Parathyroid adenoma (tissue), 2 donors: Measurements from ENCODE around the gene CAVIN1.

Experiments used
- H2AFZ ChIP-seq: fragments of 300-600 bp; sonication (generic); one replicate; pipeline ENCODE4 v1.7.0; 2017; ENCODE audit warnings: antibody characterized with exemption, mild to moderate bottlenecking
- H3K27ac ChIP-seq: fragments of 300-600 bp; sonication (generic); one replicate; pipeline ENCODE4 v1.7.0; 2017
- H3K27me3 ChIP-seq: fragments of 300-600 bp; sonication (generic); one replicate; pipeline ENCODE4 v1.7.0; 2017; ENCODE audit warnings: low read length; ENCODE audit not compliant: control insufficient read depth, insufficient read depth
- H3K36me3 ChIP-seq: fragments of 300-600 bp; sonication (generic); one replicate; pipeline ENCODE4 v1.7.0; 2017; ENCODE audit warnings: low read length; ENCODE audit not compliant: control insufficient read depth, insufficient read depth
- H3K4me1 ChIP-seq: fragments of 300-600 bp; sonication (generic); one replicate; pipeline ENCODE4 v1.7.0; 2017; ENCODE audit warnings: control low read depth
- H3K4me2 ChIP-seq: fragments of 300-600 bp; sonication (generic); one replicate; pipeline ENCODE4 v1.7.0; 2017; ENCODE audit warnings: low read length
- H3K4me3 ChIP-seq: fragments of 300-600 bp; sonication (generic); one replicate; pipeline ENCODE4 v1.7.0; 2017; ENCODE audit warnings: low read depth, low read length
- H3K79me2 ChIP-seq: fragments of 300-600 bp; sonication (generic); one replicate; pipeline ENCODE4 v1.7.0; 2017; ENCODE audit warnings: control low read depth
- H3K9ac ChIP-seq: fragments of 300-600 bp; sonication (generic); one replicate; pipeline ENCODE4 v1.7.0; 2017; ENCODE audit warnings: mild to moderate bottlenecking
- H3K9me3 ChIP-seq: fragments of 300-600 bp; sonication (generic); one replicate; pipeline ENCODE4 v1.7.0; 2017; ENCODE audit warnings: low read length; ENCODE audit not compliant: control insufficient read depth
- TF ChIP-seq, protein P1 (sequence below): fragments of 300-600 bp; sonication (generic); IDR thresholded peaks from one replicate; pipeline ENCODE4 v1.7.0; 2017; ENCODE audit warnings: antibody characterized with exemption, mild to moderate bottlenecking
- donor health status: primary hyperparathyroidism.

CAVIN1 gene, protein sequence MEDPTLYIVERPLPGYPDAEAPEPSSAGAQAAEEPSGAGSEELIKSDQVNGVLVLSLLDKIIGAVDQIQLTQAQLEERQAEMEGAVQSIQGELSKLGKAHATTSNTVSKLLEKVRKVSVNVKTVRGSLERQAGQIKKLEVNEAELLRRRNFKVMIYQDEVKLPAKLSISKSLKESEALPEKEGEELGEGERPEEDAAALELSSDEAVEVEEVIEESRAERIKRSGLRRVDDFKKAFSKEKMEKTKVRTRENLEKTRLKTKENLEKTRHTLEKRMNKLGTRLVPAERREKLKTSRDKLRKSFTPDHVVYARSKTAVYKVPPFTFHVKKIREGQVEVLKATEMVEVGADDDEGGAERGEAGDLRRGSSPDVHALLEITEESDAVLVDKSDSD

DNA sequence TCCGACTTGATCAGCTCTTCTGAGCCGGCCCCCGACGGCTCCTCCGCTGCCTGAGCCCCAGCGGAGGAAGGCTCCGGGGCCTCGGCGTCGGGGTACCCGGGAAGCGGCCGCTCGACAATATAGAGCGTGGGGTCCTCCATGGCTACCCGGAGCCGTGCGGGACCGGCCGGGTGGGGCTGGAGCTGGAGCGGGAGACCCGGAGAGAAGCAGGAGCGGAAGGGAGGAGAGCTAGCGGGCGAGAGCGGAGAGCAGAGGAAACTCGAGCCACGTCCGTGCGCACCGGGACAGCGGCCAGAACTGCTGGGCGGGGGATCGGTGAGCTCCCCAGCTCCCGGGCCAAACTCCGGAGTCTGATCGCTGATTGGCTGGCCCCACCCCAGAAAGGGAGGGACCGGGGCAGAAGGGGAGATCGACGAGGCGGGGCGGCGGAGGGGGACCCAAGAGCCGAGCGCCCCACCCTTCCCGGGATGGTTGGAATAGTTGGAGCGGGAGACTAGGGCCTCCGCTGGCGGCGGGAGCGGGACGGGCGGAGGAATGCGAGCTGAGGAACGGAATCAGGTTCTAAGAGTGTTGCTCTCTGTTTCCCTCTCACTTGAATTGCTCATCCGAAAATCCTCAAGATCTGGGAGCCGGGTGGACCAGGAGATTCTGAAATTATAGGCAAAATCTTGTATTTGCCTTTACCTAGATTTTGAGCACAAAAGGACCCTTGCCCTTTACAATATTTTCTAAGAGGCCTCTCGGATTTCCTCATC, at the start of gene CAVIN1:
CAVIN1 (minus strand) TSS at position 299 of the 755 bp plus-strand sequence; CDS start at position 140, 159 bp downstream.
- H3K27me3 ChIP-seq: no peaks in the 10 kb centered on the region
- no peaks in the 10 kb centered on the region for H3K36me3 ChIP-seq
- H3K9ac ChIP-seq: no peak within 1 kb of the TSS
- H3K4me2 ChIP-seq: peak within 1 kb of the TSS; percentile 90
- no peaks in the 10 kb centered on the region for H3K4me1 ChIP-seq
- H3K79me2 ChIP-seq: no peaks in the 10 kb centered on the region
- peak within 1 kb of the TSS; percentile 70 for H2AFZ ChIP-seq
- H3K4me3 ChIP-seq: peak within 1 kb of the TSS; percentile 77
- TF ChIP-seq, protein P1, sequence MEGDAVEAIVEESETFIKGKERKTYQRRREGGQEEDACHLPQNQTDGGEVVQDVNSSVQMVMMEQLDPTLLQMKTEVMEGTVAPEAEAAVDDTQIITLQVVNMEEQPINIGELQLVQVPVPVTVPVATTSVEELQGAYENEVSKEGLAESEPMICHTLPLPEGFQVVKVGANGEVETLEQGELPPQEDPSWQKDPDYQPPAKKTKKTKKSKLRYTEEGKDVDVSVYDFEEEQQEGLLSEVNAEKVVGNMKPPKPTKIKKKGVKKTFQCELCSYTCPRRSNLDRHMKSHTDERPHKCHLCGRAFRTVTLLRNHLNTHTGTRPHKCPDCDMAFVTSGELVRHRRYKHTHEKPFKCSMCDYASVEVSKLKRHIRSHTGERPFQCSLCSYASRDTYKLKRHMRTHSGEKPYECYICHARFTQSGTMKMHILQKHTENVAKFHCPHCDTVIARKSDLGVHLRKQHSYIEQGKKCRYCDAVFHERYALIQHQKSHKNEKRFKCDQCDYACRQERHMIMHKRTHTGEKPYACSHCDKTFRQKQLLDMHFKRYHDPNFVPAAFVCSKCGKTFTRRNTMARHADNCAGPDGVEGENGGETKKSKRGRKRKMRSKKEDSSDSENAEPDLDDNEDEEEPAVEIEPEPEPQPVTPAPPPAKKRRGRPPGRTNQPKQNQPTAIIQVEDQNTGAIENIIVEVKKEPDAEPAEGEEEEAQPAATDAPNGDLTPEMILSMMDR: peak; percentile 9
- H3K27ac ChIP-seq: peak within 1 kb of the TSS; percentile 17
- no peaks in the 10 kb centered on the region for H3K9me3 ChIP-seq

DNA sequence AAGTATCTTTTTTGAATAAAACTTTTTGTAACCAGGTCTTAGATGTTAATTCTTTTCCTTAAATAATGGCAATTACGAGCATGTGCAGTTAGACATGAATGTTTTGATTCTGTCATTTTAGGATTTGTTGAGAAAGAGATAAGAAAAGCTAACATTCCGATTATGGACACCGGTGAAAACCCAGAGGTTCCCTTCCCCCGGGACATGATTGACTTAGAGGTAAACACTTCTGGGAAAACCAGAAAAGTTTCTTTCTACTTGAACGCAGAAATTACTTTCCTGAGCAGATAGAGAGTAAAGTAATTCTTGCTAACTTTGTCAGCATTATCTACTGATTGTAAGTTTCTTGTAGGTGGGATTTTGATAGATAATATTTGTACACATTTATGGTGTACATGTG, 44.8 kb upstream of the CAVIN1 start:
- Histone ChIP-seq H3K4me2 (no peak overlapping the region), H3K79me2 (peaks cover 10% of the 10 kb centered on the region), H3K27me3 (no peaks in the 10 kb centered on the region), H3K4me1 (peaks cover 3% of the 10 kb centered on the region), H2AFZ (no peak overlapping the region), H3K9ac (no peak overlapping the region), H3K4me3 (no peak overlapping the region), H3K36me3 (no peaks in the 10 kb centered on the region), H3K27ac (no peak overlapping the region), H3K9me3 (no peaks in the 10 kb centered on the region)
- TF ChIP-seq, protein P1: no peak

DNA sequence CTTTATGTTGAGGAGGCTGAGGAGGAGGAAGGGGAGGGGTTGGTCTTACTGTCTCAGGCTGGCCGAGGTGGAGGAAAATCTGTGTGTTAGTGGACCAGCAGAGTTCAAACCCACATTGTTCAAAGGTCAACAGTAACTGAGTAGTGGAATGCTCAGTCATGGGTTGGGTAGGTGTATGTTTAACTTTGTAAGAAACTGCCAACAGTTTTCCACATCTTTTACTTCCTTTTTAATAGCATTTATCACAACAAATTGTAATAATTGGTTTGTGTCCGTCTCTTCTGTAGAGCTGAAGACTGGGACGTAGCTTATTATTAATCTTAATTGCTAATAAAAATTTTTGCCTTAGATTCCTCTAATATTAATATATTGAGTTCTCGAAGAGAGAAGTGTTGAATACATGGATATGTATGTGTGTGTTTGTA, 40.9 kb upstream of the CAVIN1 start:
- no peaks in the 10 kb centered on the region for H3K36me3 ChIP-seq
- no peak overlapping the region for H3K9ac ChIP-seq
- no peak overlapping the region for H3K4me3 ChIP-seq
- peaks cover 6% of the 10 kb centered on the region for H3K4me1 ChIP-seq
- no peak overlapping the region for H2AFZ ChIP-seq
- H3K27me3 ChIP-seq: no peaks in the 10 kb centered on the region
- H3K79me2 ChIP-seq: peaks cover 28% of the 10 kb centered on the region
- no peak overlapping the region for H3K4me2 ChIP-seq
- TF ChIP-seq, protein P1: no peak
- no peak overlapping the region for H3K27ac ChIP-seq
- no peaks in the 10 kb centered on the region for H3K9me3 ChIP-seq

DNA sequence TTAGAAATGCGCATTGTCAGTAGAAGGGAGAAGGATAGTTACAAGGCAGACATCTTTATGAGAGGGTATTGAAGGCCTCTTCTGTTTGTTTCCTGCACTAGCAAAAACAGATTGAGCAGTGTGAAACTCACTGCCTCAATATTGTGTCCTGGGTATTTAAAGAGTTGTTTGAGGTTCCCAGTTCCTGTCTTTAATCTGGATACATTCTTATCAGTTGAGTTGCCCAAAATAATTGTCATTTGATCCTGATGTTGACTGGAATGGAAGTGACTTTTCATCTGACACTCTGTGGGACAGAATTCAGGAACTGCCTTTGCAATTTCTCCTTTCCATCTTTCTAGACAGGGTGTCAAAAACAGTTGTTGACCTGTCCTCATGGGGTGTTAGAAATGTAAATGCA, 37.3 kb upstream of the CAVIN1 start:
- Histone ChIP-seq H3K9me3 (no peaks in the 10 kb centered on the region), H3K4me1 (peaks cover 20% of the 10 kb centered on the region), H3K27me3 (no peaks in the 10 kb centered on the region), H3K4me3 (peak overlapping the region; percentile 98), H3K9ac (no peak overlapping the region), H3K4me2 (peak overlapping the region; percentile 68), H3K79me2 (peaks cover 26% of the 10 kb centered on the region), H2AFZ (peak overlapping the region; percentile 88), H3K36me3 (no peaks in the 10 kb centered on the region), H3K27ac (peak overlapping the region; percentile 96)
- TF ChIP-seq, protein P1: no peak
